H9 (cell line): ENCODE data around the gene FRZB. TPM values are rescaled to one million over a fixed set of nuclear protein-coding genes. Genes with fewer than 3 reads are reported as not detected.
"Not testable (repeated sequence)": the region's sequence is repeated elsewhere in the genome, so short reads cannot be mapped to it uniquely, and the experiment has no call there.

Experiments used
- DNase-seq: peaks from one replicate; pipeline ENCODE4 v3.0.0-alpha.2; 2017
- H2AFZ ChIP-seq: one replicate; pipeline ENCODE4 v1.6.1; 2013; ENCODE audit warnings: mild to moderate bottlenecking, low read length, control low read depth, moderate library complexity
- H2AK5ac ChIP-seq: 2 replicates; pipeline ENCODE4 v1.6.1; 2013; ENCODE audit warnings: low read length, control low read depth, mixed read lengths; ENCODE audit not compliant: insufficient read length
- H2BK120ac ChIP-seq: one replicate; pipeline ENCODE4 v1.6.1; 2013; ENCODE audit warnings: low read depth, mild to moderate bottlenecking, low read length, control low read depth, inconsistent platforms; ENCODE audit not compliant: poor library complexity, severe bottlenecking
- H2BK12ac ChIP-seq: 2 replicates; pipeline ENCODE4 v1.6.1; 2013; ENCODE audit warnings: low read length, control low read depth, mixed read lengths, low read depth; ENCODE audit not compliant: insufficient read length
- H2BK15ac ChIP-seq: 2 replicates; pipeline ENCODE4 v1.6.1; 2013; ENCODE audit warnings: low read depth, low read length, control low read depth
- H2BK20ac ChIP-seq: one replicate; pipeline ENCODE4 v1.6.1; 2013; ENCODE audit warnings: low read depth, mild to moderate bottlenecking, low read length, control low read depth, inconsistent platforms; ENCODE audit not compliant: poor library complexity, severe bottlenecking
- H2BK5ac ChIP-seq: 2 replicates; pipeline ENCODE4 v1.6.1; 2013; ENCODE audit warnings: low read length, control low read depth, mixed read lengths; ENCODE audit not compliant: insufficient read length
- H3K14ac ChIP-seq: 2 replicates; pipeline ENCODE4 v1.6.1; 2013; ENCODE audit warnings: low read length, control low read depth; ENCODE audit not compliant: insufficient read depth
- H3K18ac ChIP-seq: 2 replicates; pipeline ENCODE4 v1.6.1; 2013; ENCODE audit warnings: low read depth, mild to moderate bottlenecking, mixed read lengths, low read length, control low read depth; ENCODE audit not compliant: insufficient read length
- H3K23ac ChIP-seq: 2 replicates; pipeline ENCODE4 v1.6.1; 2013; ENCODE audit warnings: low read length, control low read depth, mixed read lengths, low read depth; ENCODE audit not compliant: insufficient read length
- H3K23me2 ChIP-seq: 2 replicates; pipeline ENCODE4 v1.6.1; 2013; ENCODE audit warnings: low read depth, mild to moderate bottlenecking, mixed read lengths, low read length, control low read depth; ENCODE audit not compliant: insufficient read length, poor library complexity, severe bottlenecking
- H3K27ac ChIP-seq: 2 replicates; pipeline ENCODE4 v1.5.1; 2013; ENCODE audit warnings: low read length, control low read depth, mixed read lengths, low read depth; ENCODE audit not compliant: insufficient read length
- H3K27me3 ChIP-seq: 2 replicates; pipeline ENCODE4 v1.6.1; 2013; ENCODE audit warnings: low read length, control low read depth, inconsistent platforms; ENCODE audit not compliant: insufficient read depth
- H3K4ac ChIP-seq: 2 replicates; pipeline ENCODE4 v1.6.1; 2013; ENCODE audit warnings: low read depth, mild to moderate bottlenecking, control low read depth, inconsistent platforms, low read length, moderate library complexity
- H3K4me1 ChIP-seq: 2 replicates; pipeline ENCODE4 v1.6.1; 2013; ENCODE audit warnings: low read length, control low read depth, inconsistent platforms; ENCODE audit not compliant: insufficient read depth
- H3K4me2 ChIP-seq: 2 replicates; pipeline ENCODE4 v1.6.1; 2013; ENCODE audit warnings: low read length, control low read depth, mixed read lengths; ENCODE audit not compliant: insufficient read length, insufficient read depth
- H3K56ac ChIP-seq: 2 replicates; pipeline ENCODE4 v1.6.1; 2013; ENCODE audit warnings: low read depth, mild to moderate bottlenecking, mixed read lengths, low read length, control low read depth; ENCODE audit not compliant: insufficient read length
- H3K79me1 ChIP-seq: 2 replicates; pipeline ENCODE4 v1.6.1; 2013; ENCODE audit warnings: low read depth, mild to moderate bottlenecking, moderate library complexity, low read length, control low read depth, inconsistent platforms; ENCODE audit not compliant: insufficient read depth, poor library complexity, severe bottlenecking
- H3K79me2 ChIP-seq: 2 replicates; pipeline ENCODE4 v1.6.1; 2013; ENCODE audit warnings: low read length, control low read depth, inconsistent platforms; ENCODE audit not compliant: insufficient read depth
- H3K9ac ChIP-seq: 2 replicates; pipeline ENCODE4 v1.6.1; 2013; ENCODE audit warnings: low read length, control low read depth, mixed read lengths; ENCODE audit not compliant: insufficient read length; ENCODE audit errors: extremely low read depth
- H3K9me3 ChIP-seq: one replicate; pipeline ENCODE4 v1.6.1; 2013; ENCODE audit warnings: low read depth, low read length, inconsistent platforms; ENCODE audit not compliant: control insufficient read depth
- H3T11ph ChIP-seq: one replicate; pipeline ENCODE4 v1.6.1; 2013; ENCODE audit warnings: mild to moderate bottlenecking, low read length, control low read depth, inconsistent platforms
- H4K20me1 ChIP-seq: one replicate; pipeline ENCODE4 v1.6.1; 2013; ENCODE audit not compliant: control insufficient read depth, insufficient read length, insufficient read depth
- H4K5ac ChIP-seq: 2 replicates; pipeline ENCODE4 v1.6.1; 2013; ENCODE audit warnings: low read depth, mild to moderate bottlenecking, mixed read lengths, low read length, control low read depth; ENCODE audit not compliant: insufficient read length
- H4K8ac ChIP-seq: replicated peaks from 2 replicates; pipeline ENCODE4 v1.6.1; 2013; ENCODE audit warnings: low read length, control low read depth, mixed read lengths, low read depth; ENCODE audit not compliant: insufficient read length
- H4K91ac ChIP-seq: 2 replicates; pipeline ENCODE4 v1.6.1; 2013; ENCODE audit warnings: low read depth, mild to moderate bottlenecking, moderate library complexity, mixed read lengths, low read length, control low read depth; ENCODE audit not compliant: insufficient read length
- H3K27ac Mint-ChIP-seq, 3 experiments: 2 replicates in 2 of 3; 3 replicates in 1 of 3; pipeline ENCODE4 v1.8.0; 2020 to 2021; ENCODE audit warnings: mixed read lengths in 3 of 3, mild to moderate bottlenecking in 1 of 3, moderate library complexity in 1 of 3
- H3K27me3 Mint-ChIP-seq: 2 replicates; pipeline ENCODE4 v1.8.0; 2021; ENCODE audit warnings: low read depth, mild to moderate bottlenecking, moderate library complexity, mixed read lengths
- H3K36me3 Mint-ChIP-seq, 3 experiments: 2 replicates in 2 of 3; 3 replicates in 1 of 3; pipeline ENCODE4 v1.8.0; 2020 to 2021; ENCODE audit warnings: low read depth in 3 of 3, mixed read lengths in 3 of 3; ENCODE audit not compliant: insufficient read depth in 1 of 3
- H3K4me1 Mint-ChIP-seq, 2 experiments: 2 replicates each; pipeline ENCODE4 v1.8.0; 2020; ENCODE audit warnings: mixed read lengths in 2 of 2
- H3K4me3 Mint-ChIP-seq, 2 experiments: 2 replicates in 1 of 2; 3 replicates in 1 of 2; pipeline ENCODE4 v1.8.0; 2020 to 2021; ENCODE audit warnings: mild to moderate bottlenecking in 2 of 2, mixed read lengths in 2 of 2, moderate library complexity in 1 of 2
- H3K9me3 Mint-ChIP-seq, 2 experiments: 2 replicates in 1 of 2; 3 replicates in 1 of 2; pipeline ENCODE4 v1.8.0; 2020; ENCODE audit warnings: mild to moderate bottlenecking in 2 of 2, mixed read lengths in 2 of 2, moderate library complexity in 1 of 2
- WGBS: extraction: QIAGEN DNeasy Blood & Tissue Kit; methylation state at CpG from one replicate; pipeline ENCODE4 v1.1.7; 2013; ENCODE audit warnings: missing lambda C conversion rate, low lambda C conversion rate, mixed read lengths; ENCODE audit not compliant: insufficient read length; ENCODE audit errors: extremely low coverage; 5-methylcytosine and 5-hydroxymethylcytosine counted together
- total RNA-seq: library from RNA; stranded (reverse); gene quantifications from 2 replicates; pipeline ENCODE4 v1.2.1, GENCODE V29; 2021
- TF ChIP-seq, protein P1 (sequence below): fragments of 200-600 bp; sonication (generic); conservative IDR thresholded peaks from 3 replicates; pipeline ENCODE4 v1.8.0; 2021; ENCODE audit warnings: antibody characterized with exemption, mild to moderate bottlenecking

FRZB gene
- total RNA-seq, 1 experiment from 2014 or later, result 1.1 TPM

DNA sequence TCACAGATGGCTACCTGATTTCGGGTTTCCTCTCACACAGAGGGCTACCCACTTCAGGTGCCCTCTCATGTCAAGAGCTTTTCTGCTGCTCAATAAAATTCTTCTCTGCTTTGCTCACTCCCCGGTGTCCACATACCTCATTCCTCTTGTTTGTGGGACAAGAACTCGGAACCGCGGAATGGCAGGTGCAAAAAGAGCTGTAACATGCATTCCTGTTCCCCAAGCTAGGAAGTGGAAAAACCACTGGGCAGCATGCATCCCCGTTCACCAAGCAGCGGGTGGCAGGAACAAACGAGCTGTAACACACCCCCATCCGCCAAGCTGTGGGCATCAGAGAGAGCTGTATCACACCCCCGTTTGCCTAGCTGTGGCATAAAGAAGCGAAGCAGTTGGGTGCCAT, 27.2 kb upstream of the FRZB start:
- H3K27ac Mint-ChIP-seq, result no peak overlapping the region
- H3K9me3 ChIP-seq, result no peaks in the 10 kb centered on the region

DNA sequence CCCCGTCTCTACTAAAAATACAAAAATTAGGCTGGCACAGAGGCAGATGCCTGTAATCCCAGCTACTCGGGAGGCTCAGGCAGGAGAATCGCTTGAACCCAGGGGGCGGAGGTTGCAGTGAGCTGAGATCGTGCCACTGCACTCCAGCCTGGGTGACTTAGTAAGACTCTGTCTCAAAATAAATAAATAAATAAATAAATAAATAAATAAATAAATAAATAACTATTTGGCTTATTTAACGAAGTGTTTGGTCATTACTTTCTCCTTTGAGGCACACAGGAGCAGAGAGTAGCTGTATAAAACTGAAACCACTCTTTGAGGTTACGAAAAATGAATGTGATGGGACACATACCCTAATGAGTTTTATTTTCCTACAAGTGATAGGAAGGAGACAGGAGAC, 26.6 kb upstream of the FRZB start:
- H3K4ac ChIP-seq, H3K79me1 ChIP-seq, H4K91ac ChIP-seq, H3K4me1 ChIP-seq, H2BK20ac ChIP-seq, H4K5ac ChIP-seq, H3K56ac ChIP-seq, H3K9me3 Mint-ChIP-seq, H3T11ph ChIP-seq, H3K79me2 ChIP-seq, H3K4me3 Mint-ChIP-seq, H3K27me3 Mint-ChIP-seq, H3K23ac ChIP-seq, H2BK15ac ChIP-seq, H2AFZ ChIP-seq, H4K20me1 ChIP-seq, H3K27ac ChIP-seq, H2BK120ac ChIP-seq, H3K27ac Mint-ChIP-seq, H3K14ac ChIP-seq, H3K36me3 Mint-ChIP-seq, H3K4me2 ChIP-seq, H3K9me3 ChIP-seq, H4K8ac ChIP-seq, H3K23me2 ChIP-seq, DNase-seq, H3K18ac ChIP-seq, H3K27me3 ChIP-seq, H3K9ac ChIP-seq, H2BK5ac ChIP-seq, H2AK5ac ChIP-seq, H3K4me1 Mint-ChIP-seq, H2BK12ac ChIP-seq: not testable (repeated sequence)
- no CpG with 5 or more reads among the region's 7 CpGs for WGBS

More for the DNA sequence above, 27.2 kb upstream of the FRZB start:
- no peak overlapping the region for H4K5ac ChIP-seq
- Mint-ChIP-seq H3K4me3 (no peak overlapping the region), H3K27me3 (peaks cover 2% of the 10 kb centered on the region; the same call in 1 of the 2 replicates), H3K36me3 (no peaks in the 10 kb centered on the region; a peak in 1 of 7 replicates), H3K4me1 (no peaks in the 10 kb centered on the region), H3K9me3 (no peaks in the 10 kb centered on the region; a peak in 1 of 5 replicates)
- H3K27ac ChIP-seq, result no peak overlapping the region
- no peak overlapping the region for H2BK12ac ChIP-seq
- H3K23me2 ChIP-seq, result no peaks in the 10 kb centered on the region
- no peak overlapping the region for H4K91ac ChIP-seq
- H3K14ac ChIP-seq, result no peak overlapping the region
- H3K27me3 ChIP-seq, result no peaks in the 10 kb centered on the region; the same call in 1 of the 2 replicates
- H2AK5ac ChIP-seq, result no peak overlapping the region
- H3K4ac ChIP-seq, result no peak overlapping the region
- no peak for DNase-seq
- H2BK15ac ChIP-seq, result no peak overlapping the region
- no peak overlapping the region for H2BK120ac ChIP-seq
- H3K23ac ChIP-seq, result no peak overlapping the region
- no peaks in the 10 kb centered on the region for H3K79me2 ChIP-seq
- TF ChIP-seq, protein P1, sequence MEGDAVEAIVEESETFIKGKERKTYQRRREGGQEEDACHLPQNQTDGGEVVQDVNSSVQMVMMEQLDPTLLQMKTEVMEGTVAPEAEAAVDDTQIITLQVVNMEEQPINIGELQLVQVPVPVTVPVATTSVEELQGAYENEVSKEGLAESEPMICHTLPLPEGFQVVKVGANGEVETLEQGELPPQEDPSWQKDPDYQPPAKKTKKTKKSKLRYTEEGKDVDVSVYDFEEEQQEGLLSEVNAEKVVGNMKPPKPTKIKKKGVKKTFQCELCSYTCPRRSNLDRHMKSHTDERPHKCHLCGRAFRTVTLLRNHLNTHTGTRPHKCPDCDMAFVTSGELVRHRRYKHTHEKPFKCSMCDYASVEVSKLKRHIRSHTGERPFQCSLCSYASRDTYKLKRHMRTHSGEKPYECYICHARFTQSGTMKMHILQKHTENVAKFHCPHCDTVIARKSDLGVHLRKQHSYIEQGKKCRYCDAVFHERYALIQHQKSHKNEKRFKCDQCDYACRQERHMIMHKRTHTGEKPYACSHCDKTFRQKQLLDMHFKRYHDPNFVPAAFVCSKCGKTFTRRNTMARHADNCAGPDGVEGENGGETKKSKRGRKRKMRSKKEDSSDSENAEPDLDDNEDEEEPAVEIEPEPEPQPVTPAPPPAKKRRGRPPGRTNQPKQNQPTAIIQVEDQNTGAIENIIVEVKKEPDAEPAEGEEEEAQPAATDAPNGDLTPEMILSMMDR, result no peak
- H3K4me2 ChIP-seq, result no peak overlapping the region
- no peak overlapping the region for H2BK5ac ChIP-seq
- H2BK20ac ChIP-seq, result no peak overlapping the region
- H3K79me1 ChIP-seq, result no peaks in the 10 kb centered on the region
- WGBS, result no CpG with 5 or more reads among the region's 11 CpGs
- H3K56ac ChIP-seq, result no peak overlapping the region
- H3T11ph ChIP-seq, result no peak overlapping the region
- no peak overlapping the region for H4K8ac ChIP-seq
- no peak overlapping the region for H2AFZ ChIP-seq
- no peak overlapping the region for H3K9ac ChIP-seq
- H4K20me1 ChIP-seq, result no peaks in the 10 kb centered on the region
- no peak overlapping the region for H3K18ac ChIP-seq
- no peaks in the 10 kb centered on the region for H3K4me1 ChIP-seq
